RWPE1 (cell line): ENCODE results near the gene KLF13.
A peak's percentile ranks its signal among the peaks of the same experiment; 100 is the strongest.

Experiments
- CTCF ChIA-PET: fragments of 350-600 bp; sonication (Branson Sonifier 250); formaldehyde crosslinking; extraction: SDS; loops from one replicate; lab custom pipeline; 2021; lab: Yijun Ruan, JAX
- POLR2A ChIA-PET: fragments of 400-600 bp; formaldehyde crosslinking; extraction: SDS; loops from one replicate; lab custom pipeline; 2020; ENCODE audit warnings: antibody characterized with exemption; ENCODE audit not compliant: low non-redundant PET; lab: Yijun Ruan, JAX
- DNase-seq: peaks from one replicate; pipeline ENCODE4 v3.0.0; 2012; ENCODE audit warnings: low spot score
- H3K27ac ChIP-seq: fragments of 450-650 bp; 2 replicates; pipeline ENCODE4 v1.5.1; 2017
- TF ChIP-seq, protein P1 (sequence below): fragments of 450-650 bp; conservative IDR thresholded peaks from 2 replicates; pipeline ENCODE4 v1.5.1; 2017; ENCODE audit warnings: low read depth, mild to moderate bottlenecking

The KLF13 gene

DNA sequence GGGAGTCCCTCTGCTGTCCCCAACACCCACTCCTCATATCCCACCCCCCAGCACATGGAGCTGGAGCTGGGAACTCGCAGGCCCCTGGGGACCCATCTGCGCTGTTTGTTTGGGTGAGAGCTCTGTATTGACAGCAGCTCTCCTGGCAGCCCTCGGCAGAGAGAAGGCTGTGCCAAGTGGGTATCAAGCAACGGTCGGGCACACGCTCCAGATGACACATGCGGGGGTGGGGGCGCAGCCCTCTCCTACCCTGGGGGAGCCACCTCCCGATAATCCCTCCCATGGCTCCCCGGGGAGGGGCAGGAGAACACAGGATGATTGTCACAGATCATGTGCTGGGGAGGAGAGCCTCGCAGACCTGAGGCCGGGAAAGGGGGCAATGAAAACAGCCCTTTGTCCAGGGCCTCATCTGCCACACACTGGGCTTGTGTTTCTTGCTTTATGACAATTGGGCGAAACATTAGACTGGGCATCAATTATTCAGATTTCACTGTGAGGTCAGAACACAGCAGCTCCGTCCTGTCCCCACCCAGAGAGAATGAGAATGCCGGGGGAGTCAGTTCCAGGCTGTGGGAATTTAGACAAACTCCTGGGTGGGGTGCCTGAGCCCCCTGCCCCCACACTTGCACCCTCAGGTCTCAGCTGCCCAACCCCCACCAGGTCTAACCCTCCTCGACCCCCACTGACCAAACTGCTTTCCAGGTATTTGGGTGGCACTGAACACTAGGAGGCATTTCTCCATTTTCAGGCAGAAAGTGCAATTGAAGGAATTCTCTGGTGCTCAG, 46.4 kb upstream of the KLF13 start:
- ChIA-PET CTCF (interaction anchor here (0.6 to 0.7 kb wide), 2 partner anchors 9 to 263 kb away, joined by 3 to 4 read pairs; no protein-coding TSS in a partner anchor), POLR2A (no interaction called here)
- DNase-seq: no peak
- TF ChIP-seq, protein P1, sequence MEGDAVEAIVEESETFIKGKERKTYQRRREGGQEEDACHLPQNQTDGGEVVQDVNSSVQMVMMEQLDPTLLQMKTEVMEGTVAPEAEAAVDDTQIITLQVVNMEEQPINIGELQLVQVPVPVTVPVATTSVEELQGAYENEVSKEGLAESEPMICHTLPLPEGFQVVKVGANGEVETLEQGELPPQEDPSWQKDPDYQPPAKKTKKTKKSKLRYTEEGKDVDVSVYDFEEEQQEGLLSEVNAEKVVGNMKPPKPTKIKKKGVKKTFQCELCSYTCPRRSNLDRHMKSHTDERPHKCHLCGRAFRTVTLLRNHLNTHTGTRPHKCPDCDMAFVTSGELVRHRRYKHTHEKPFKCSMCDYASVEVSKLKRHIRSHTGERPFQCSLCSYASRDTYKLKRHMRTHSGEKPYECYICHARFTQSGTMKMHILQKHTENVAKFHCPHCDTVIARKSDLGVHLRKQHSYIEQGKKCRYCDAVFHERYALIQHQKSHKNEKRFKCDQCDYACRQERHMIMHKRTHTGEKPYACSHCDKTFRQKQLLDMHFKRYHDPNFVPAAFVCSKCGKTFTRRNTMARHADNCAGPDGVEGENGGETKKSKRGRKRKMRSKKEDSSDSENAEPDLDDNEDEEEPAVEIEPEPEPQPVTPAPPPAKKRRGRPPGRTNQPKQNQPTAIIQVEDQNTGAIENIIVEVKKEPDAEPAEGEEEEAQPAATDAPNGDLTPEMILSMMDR: no peak
- peak overlapping the region; percentile 34 for H3K27ac ChIP-seq

DNA sequence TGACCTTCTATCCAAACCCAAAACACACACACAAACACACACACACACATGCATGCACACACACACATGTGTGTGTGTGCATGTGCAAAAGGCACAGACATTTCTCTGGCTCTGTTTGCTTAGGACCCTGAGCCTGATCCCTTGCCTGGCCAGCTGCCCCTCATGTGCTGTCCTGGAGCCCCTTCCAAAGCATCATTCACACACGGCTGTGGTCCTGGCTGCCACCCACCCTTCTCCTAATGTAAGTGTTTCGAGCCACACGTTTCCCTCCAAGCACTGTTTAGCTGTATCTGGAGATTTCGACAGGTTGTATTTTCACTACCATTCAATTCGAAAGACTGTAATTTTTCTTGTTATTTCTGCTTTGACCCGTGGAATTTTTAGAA, 45.8 kb upstream of the KLF13 start:
- H3K27ac ChIP-seq: no peak overlapping the region
- CTCF ChIA-PET: interaction anchor here (0.7 kb wide), 1 partner anchor 264 kb away, joined by 3 read pairs; no protein-coding TSS in a partner anchor

DNA sequence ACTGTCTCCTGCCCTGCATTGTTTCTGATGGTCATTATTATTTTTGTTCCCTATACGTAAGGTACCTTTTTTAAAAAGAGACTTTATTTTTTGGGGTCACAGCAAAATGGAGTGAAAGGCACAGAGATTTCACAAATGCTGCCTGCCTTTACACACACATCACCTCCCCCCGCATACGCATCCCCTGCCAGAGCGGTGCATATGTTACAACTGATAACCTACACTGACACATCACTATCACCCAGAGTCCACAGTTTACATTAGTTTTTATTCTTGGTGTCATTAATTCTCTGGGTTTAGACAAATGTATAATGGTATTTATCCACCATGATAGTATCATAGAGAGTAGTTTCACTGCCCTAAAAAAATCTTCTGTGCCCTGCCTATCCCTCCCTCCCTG, 43.6 kb upstream of the KLF13 start:
- TF ChIP-seq, protein P1: no peak
- CTCF ChIA-PET: interaction anchor here (0.6 kb wide), 1 partner anchor 205 kb away, joined by 3 read pairs; no protein-coding TSS in a partner anchor
- POLR2A ChIA-PET: no interaction called here
- no peak for DNase-seq
- H3K27ac ChIP-seq: no peak overlapping the region

More for the DNA sequence above, 45.8 kb upstream of the KLF13 start:
- TF ChIP-seq, protein P1: no peak
- no peak for DNase-seq
- POLR2A ChIA-PET: no interaction called here

DNA sequence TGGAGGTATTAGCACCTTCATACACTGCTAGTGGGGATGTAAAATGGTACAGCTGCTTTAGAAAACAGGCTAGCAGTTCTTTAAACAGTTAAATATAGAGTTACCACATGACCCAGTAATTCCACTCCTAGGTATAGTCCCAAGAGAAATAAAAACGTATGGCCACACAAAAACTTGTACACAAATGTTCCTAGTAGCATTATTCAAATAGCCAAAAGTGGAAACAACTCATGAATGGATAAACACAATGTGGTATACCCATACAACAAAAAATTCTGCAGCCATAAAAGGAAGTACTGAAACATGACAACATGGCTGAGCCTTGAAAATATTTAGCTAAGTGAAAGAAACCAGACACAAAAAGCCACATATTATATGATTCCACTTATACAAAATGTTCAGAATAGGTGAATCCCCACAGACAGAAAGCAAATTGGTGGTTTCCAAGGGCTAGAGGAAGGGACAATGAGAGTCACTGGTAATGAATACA, 40.8 kb upstream of the KLF13 start:
- no peak overlapping the region for H3K27ac ChIP-seq
- ChIA-PET CTCF (no interaction called here), POLR2A (no interaction called here)
- DNase-seq: no peak
- TF ChIP-seq, protein P1: no peak

DNA sequence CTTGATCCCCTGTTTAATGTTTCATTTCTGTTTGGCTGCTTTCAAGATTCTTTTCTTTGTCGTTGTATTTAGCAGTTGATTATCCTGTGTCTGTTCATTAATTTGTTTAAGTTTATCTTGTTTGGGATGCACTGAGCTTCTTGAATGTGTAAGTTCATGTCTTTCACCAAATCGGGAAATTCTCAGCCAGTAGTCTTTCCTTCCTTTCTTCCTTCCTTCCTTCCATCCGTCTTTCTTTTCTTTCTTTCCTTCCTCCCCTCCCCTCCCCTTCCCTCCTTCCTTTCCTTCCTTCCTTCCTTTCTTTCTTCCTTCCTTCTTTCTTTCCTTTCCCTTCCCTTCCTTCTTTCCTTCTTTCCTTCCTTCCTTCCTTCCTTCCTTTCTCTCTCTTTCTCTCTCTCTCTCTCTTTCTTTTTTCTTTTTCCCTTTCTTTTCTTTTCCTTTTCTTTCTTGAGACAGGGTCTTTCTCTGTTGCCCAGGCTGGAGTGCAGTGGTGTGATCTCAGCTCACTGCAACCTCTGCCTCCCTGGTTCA, 35.5 kb upstream of the KLF13 start:
- no peak for DNase-seq
- CTCF ChIA-PET: no interaction called here
- H3K27ac ChIP-seq: no peak overlapping the region
- TF ChIP-seq, protein P1: no peak
- POLR2A ChIA-PET: no interaction called here

DNA sequence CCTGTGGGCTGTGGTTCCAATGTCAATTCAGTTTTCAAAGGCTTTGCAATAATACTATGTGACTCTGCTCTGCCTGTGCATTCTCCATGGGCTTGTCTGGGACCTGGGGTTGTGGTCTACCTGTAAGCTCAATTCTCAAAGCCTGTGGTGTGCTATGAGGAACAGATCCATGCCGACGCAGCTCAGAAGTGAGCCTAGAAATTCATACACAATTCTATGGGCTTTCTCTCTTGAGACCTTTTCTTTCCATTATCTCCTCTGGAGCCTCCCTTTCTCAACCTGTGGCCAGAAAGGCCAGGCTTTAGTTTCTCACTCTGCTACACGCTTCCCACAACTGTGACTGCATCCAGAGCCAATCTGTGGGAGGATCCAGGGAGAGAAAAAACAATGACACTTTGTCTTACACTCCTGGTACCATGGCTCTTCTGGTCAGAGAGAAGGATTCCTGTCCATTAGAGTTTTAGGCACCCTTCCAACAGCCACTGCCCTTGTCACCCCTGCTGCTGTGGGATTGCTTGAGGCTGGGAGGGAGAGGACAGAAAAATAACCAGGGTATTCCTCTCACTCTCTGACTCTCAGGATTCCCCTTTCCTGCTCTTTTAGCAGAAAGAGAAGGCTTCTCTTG, 34.1 kb upstream of the KLF13 start:
- DNase-seq: no peak
- TF ChIP-seq, protein P1: no peak
- ChIA-PET CTCF (interaction anchor here (0.7 kb wide), 1 partner anchor 23 kb away, joined by 5 read pairs; no protein-coding TSS in a partner anchor), POLR2A (no interaction called here)
- no peak overlapping the region for H3K27ac ChIP-seq
